ENCODE measurements around the gene RAET1E. TPM values are rescaled to one million over a fixed set of nuclear protein-coding genes. Genes with fewer than 3 reads are reported as not detected.

The RAET1E gene
- total and polyA plus RNA-seq, 7 donors = 0.15 to 0.33 TPM; not detected in 5

GRCh38 chr6:149918151-149918905, 20.4 kb upstream of the RAET1E start:
- Histone ChIP-seq H3K27ac (no peak overlapping the region), H3K36me3 (no peaks in the 10 kb centered on the region), H3K4me1 (peaks cover 0 to 11% (median 10%) of the 10 kb centered on the region in 4 donors), H3K4me3 (no peak overlapping the region), H3K27me3 (peaks cover 0 to under 1% (median 0%) of the 10 kb centered on the region in 3 donors), H3K9me3 (no peaks in the 10 kb centered on the region)
- 91% methylated on average over 6 of the region's 6 CpGs for WGBS, 2 donors
- intact Hi-C loops (cut with DNase I) = no loop called here
- no peak for DNase-seq
- no peak for TF ChIP-seq POLR2AphosphoS5 (IDR thresholded peaks at IDR 0.05)
- TF ChIP-seq CTCF (IDR thresholded peaks at IDR 0.05) = no peak
- TF ChIP-seq EP300 (IDR thresholded peaks at IDR 0.05) = no peak
- TF ChIP-seq POLR2A (IDR thresholded peaks at IDR 0.05) = no peak

- H3K4me1 ChIP-seq = peaks cover 0 to 5% (median 5%) of the 10 kb centered on the region in 4 donors
- no peak overlapping the region for H3K27ac ChIP-seq
- no peak for DNase-seq
- no peaks in the 10 kb centered on the region for H3K36me3 ChIP-seq
- 91 to 96% methylated on average over 2 of the region's 2 CpGs for WGBS, 2 donors
- no peaks in the 10 kb centered on the region for H3K9me3 ChIP-seq
- no peak overlapping the region for H3K4me3 ChIP-seq
- TF ChIP-seq CTCF (IDR thresholded peaks at IDR 0.05) (no peak), EP300 (IDR thresholded peaks at IDR 0.05) (no peak), POLR2A (IDR thresholded peaks at IDR 0.05) (no peak), POLR2AphosphoS5 (IDR thresholded peaks at IDR 0.05) (no peak)
- H3K27me3 ChIP-seq = no peaks in the 10 kb centered on the region
- intact Hi-C loops (cut with DNase I) = no loop called here
Observed at GRCh38 chr6:149917679-149918078, 19.8 kb upstream of the RAET1E start.

GRCh38 chr6:149915970-149916865, 18.3 kb upstream of the RAET1E start:
- WGBS, 2 donors = 91% methylated on average over 10 of the region's 10 CpGs
- H3K9me3 ChIP-seq = no peaks in the 10 kb centered on the region

More at GRCh38 chr6:149915970-149916865, 18.3 kb upstream of the RAET1E start:
- intact Hi-C loops (cut with DNase I) = no loop called here
- DNase-seq = no peak
- Histone ChIP-seq H3K36me3 (no peaks in the 10 kb centered on the region), H3K27ac (no peak overlapping the region), H3K4me3 (no peak overlapping the region), H3K4me1 (no peaks in the 10 kb centered on the region), H3K27me3 (no peaks in the 10 kb centered on the region)
- TF ChIP-seq CTCF (IDR thresholded peaks at IDR 0.05) (no peak), POLR2A (IDR thresholded peaks at IDR 0.05) (no peak), POLR2AphosphoS5 (IDR thresholded peaks at IDR 0.05) (no peak), EP300 (IDR thresholded peaks at IDR 0.05) (no peak)

Data from sigmoid colon (tissue), 7 donors.